LNCAP (cell line): Measurements from ENCODE around the gene SLC9A6.

Experiments used
- CTCF ChIP-seq: fragments of 450-650 bp; IDR thresholded peaks from 2 replicates; pipeline ENCODE4 v1.5.1; 2017; ENCODE audit warnings: mild to moderate bottlenecking

SLC9A6 gene

GRCh38 chrX:136065044-136065671 lies 79.9 kb downstream of the SLC9A6 start:
- TF ChIP-seq CTCF, result no peak

GRCh38 chrX:136067097-136067496 lies 81.9 kb downstream of the SLC9A6 start:
- TF ChIP-seq CTCF, result no peak

- no peak for TF ChIP-seq CTCF
Observed at GRCh38 chrX:136067966-136068365, 82.7 kb downstream of the SLC9A6 start.

GRCh38 chrX:136076942-136077341 lies 91.7 kb downstream of the SLC9A6 start:
- no peak for TF ChIP-seq CTCF

GRCh38 chrX:136080766-136081165 lies 95.5 kb downstream of the SLC9A6 start:
- TF ChIP-seq CTCF, result no peak

GRCh38 chrX:136086521-136086920 lies 101.3 kb downstream of the SLC9A6 start:
- TF ChIP-seq CTCF, result no peak

- no peak for TF ChIP-seq CTCF
Observed at GRCh38 chrX:136094962-136095361, 109.7 kb downstream of the SLC9A6 start.
